Hippocampal formation (tissue), 2 donors: ENCODE data around the gene DDIT4.
A peak's percentile ranks its signal among the peaks of the same experiment; 100 is the strongest.
"Not testable (repeated sequence)": the region's sequence is repeated elsewhere in the genome, so short reads cannot be mapped to it uniquely, and the experiment has no call there.

Experiments
- DNase-seq, 2 donors: peaks; one replicate each; lab custom pipeline; 2025; lab: John Stamatoyannopoulos, UW

Gene DDIT4

GRCh38 chr10:72273410-72274212 lies at the start of gene DDIT4:
Gene DDIT4 (plus strand): TSS chr10:72273924. CDS start chr10:72274217, 293 bp downstream.
- peak; percentile 98 to 99 for DNase-seq

DNA sequence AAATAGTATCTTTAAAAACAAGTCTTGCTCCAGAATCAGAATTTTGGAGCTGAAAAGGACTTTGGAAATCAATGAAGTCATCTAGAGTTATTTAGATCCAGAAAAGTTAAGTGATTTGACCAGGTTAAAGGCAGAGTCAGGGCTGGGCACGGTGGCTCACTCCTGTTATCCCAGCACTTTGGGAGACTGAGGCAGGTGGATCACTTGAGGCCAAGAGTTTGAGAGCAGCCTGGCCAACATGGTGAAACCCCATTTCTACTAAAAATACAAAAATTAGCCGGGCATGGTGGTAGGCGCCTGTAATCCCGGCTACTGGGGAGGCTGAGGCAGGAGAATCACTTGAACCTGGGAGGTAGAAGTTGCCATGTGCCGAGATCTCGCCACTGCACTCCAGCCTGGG lies 49.5 kb upstream of the DDIT4 start:
- not testable (repeated sequence) for DNase-seq

DNA sequence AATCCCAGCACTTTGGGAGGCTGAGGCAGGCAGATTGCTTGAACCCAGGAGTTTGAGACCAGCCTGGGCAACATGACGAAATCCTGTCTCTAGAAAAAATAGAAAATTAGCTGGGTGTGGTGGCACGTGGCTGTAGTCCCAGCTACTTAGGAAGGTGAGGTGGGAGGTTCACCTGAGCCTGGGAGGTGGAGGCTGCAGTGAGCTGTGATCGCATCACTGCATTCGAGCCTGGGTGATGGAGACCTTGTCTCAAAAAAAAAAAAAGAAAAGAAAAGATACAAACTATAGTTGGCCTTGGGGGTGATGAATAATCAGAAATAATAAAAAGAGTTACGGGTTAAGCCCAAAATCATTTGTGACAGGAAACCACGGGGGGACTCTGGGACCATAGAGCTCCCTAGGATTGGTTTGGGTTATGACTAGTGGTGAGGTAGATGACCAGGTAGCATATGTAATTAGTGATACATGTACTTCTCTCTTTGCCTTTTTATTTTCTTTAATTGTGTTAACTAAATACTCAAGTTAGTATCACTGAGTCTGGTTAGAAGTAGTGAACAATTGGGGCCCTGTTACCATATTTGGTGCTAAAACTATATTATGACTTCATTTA lies 47.2 kb upstream of the DDIT4 start:
- no peak for DNase-seq

GRCh38 chr10:72227826-72228225 lies 45.9 kb upstream of the DDIT4 start:
- DNase-seq = no peak

- DNase-seq = no peak
These were observed 45.4 kb upstream of the DDIT4 start for GRCh38 chr10:72228318-72228751.

- DNase-seq = no peak
These were observed 44.2 kb upstream of the DDIT4 start for GRCh38 chr10:72229261-72230251.

- no peak for DNase-seq
These were observed 40.1 kb upstream of the DDIT4 start for GRCh38 chr10:72233621-72234020.

- no peak for DNase-seq
These were observed 39.1 kb upstream of the DDIT4 start for GRCh38 chr10:72234560-72235095.

GRCh38 chr10:72235544-72236279 lies 38.0 kb upstream of the DDIT4 start:
- no peak for DNase-seq

- DNase-seq = no peak
These were observed 35.1 kb upstream of the DDIT4 start for GRCh38 chr10:72238392-72239175.

DNA sequence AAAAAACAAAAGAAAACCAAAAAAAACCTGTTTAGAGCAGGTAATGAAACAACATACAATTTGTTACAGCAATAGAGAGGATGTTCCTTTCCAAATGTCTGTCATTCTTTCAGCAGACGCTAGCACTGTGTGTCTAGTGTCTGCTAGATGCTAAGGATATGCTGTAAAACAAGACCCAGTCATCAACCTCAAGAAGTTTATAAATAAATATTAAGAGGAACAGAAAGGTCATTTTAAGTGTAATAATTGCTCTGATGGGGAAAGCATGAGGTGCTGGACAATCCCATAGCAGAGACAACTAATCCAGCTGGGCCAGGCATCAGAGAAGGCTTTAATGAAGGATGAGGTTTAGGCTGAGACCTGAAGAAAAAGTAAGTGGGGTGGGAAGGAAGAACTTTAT lies 34.3 kb upstream of the DDIT4 start:
- no peak for DNase-seq

DNA sequence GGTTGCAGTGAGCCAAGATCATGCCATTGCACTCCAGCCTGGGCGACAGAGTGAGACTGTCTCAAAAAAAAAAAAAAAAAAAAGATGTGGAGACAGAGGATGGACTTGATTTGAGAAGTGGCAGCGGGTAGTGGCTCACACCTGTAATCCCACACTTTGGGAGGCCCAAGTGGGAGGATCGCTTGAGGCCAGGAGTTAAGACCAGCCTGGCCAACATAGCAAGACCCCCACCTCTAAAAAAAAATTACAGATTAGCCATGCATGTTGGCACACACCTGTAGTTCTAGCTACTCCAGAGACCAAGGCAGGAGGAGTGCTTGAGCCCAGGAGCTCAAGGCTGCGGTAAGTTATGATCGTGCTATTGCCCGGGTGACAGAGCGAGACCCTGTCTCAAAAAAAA lies 33.4 kb upstream of the DDIT4 start:
- no peak for DNase-seq

DNA sequence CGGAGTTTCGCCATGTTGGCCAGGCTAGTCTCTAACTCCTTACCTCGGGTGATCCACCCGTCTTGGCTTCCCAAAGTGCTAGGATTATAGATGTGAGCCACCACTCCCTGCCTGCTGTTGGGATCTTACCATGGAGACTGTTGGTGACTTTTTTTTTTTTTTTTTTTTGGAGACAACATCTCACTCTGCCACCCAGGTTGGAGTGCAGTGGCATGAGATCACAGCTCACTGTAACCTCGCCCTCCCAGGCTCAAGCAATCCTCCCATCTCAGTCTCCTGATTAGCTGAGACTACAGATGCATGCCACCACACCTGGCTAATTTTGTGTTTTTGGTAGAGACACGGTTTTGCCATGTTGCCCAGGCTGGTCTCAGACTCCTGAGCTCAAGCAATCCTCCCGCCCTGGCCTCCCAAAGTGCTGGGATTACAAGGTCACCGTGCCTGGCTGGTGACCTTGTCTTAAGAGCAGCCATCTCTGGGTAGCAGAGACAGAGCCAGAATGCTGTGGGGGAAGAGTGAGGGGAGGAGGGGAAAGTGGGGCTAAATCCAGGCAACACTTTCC lies 32.0 kb upstream of the DDIT4 start:
- DNase-seq = no peak

- DNase-seq = peak in 1 of 2 donors; percentile 29
These were observed 31.0 kb upstream of the DDIT4 start for GRCh38 chr10:72242675-72243074.

DNA sequence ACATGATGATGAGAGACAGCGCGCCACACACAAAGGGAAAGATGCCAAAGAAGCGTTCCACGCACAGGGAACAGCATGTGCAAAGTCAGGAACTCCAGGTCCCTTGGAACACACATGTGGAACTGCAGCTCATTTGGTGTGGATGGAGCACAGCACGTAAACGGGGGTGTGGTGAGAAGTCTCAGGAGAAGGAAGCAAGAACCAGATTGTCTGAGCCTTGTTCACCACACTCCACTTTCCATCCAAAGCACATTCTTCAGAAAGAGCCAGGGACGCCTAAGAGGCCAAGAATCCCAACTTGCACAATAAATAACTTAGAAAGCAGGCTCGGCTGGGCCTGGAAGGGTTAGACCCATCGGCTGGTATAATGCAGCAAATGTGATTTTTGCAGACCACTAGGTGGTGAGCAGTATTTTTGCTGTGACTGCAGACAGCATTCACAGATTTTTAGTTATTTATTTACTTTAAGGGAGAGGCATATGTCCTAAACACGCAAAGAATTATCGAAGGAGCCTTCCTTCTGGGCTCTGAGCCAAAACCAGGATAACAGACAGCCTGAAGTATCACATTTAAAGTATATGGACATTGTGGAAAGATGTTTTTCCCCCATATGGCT lies 29.8 kb upstream of the DDIT4 start:
- DNase-seq = peak in 1 of 2 donors; percentile 65

GRCh38 chr10:72244573-72245038 lies 29.1 kb upstream of the DDIT4 start:
- no peak for DNase-seq

GRCh38 chr10:72245949-72246525 lies 27.7 kb upstream of the DDIT4 start:
- no peak for DNase-seq

- peak; percentile 70 to 80 for DNase-seq
These were observed 25.1 kb upstream of the DDIT4 start for GRCh38 chr10:72248468-72249151.
